IMR-90 (cell line): ENCODE data around the gene TSPAN19. TPM values are rescaled to one million over a fixed set of nuclear protein-coding genes. Genes with fewer than 3 reads are reported as not detected.

Source experiments
- ATAC-seq: fragments of 200-7000 bp; cut with Tn5 transposase; 2 replicates; pipeline ENCODE4 v1.9.1; 2020; ENCODE audit warnings: low read depth, mild to moderate bottlenecking, moderate library complexity
- BruUV-seq: library from RNA; stranded (reverse); fragments of 400-500 nt; replicated peaks from 2 replicates; lab custom pipeline; 2021; lab: Mats Ljungman, UMichigan
- CTCF ChIA-PET: fragments of 300-600 bp; formaldehyde crosslinking; extraction: SDS; loops from one replicate; lab custom pipeline; 2021; ENCODE audit warnings: antibody characterized with exemption; lab: Yijun Ruan, JAX
- POLR2A ChIA-PET: fragments of 300-600 bp; sonication (Branson Sonifier 250); formaldehyde crosslinking; loops from one replicate; lab custom pipeline; 2022; ENCODE audit warnings: antibody characterized with exemption; ENCODE audit not compliant: unreplicated experiment; lab: Charles Lee
- DNase-seq: peaks from one replicate; pipeline ENCODE4 v3.0.0; 2013
- H2AFZ ChIP-seq: replicated peaks from 2 replicates; pipeline ENCODE3; 2013; ENCODE audit warnings: low read length, mild to moderate bottlenecking; ENCODE audit not compliant: poor library complexity
- H2AK5ac ChIP-seq: 2 replicates; pipeline ENCODE4 v1.6.1; 2013; ENCODE audit warnings: low read depth, low read length, inconsistent platforms
- H2AK9ac ChIP-seq: replicated peaks from 2 replicates; pipeline ENCODE3; 2013; ENCODE audit warnings: mild to moderate bottlenecking, low read depth, low read length, moderate library complexity; ENCODE audit not compliant: poor library complexity
- H2BK120ac ChIP-seq: 2 replicates; pipeline ENCODE4 v1.6.1; 2013; ENCODE audit warnings: low read depth, low read length, inconsistent platforms
- H2BK15ac ChIP-seq: 3 replicates; pipeline ENCODE4 v1.6.1; 2013; ENCODE audit warnings: low read depth, low read length, inconsistent platforms
- H2BK20ac ChIP-seq: 2 replicates; pipeline ENCODE4 v1.6.1; 2013; ENCODE audit warnings: low read depth, mild to moderate bottlenecking, inconsistent platforms, low read length, moderate library complexity
- H2BK5ac ChIP-seq: 2 replicates; pipeline ENCODE4 v1.6.1; 2013; ENCODE audit warnings: mild to moderate bottlenecking, low read depth, low read length, inconsistent platforms; ENCODE audit not compliant: poor library complexity, severe bottlenecking
- H3K14ac ChIP-seq: replicated peaks from 2 replicates; pipeline ENCODE4 v1.6.1; 2013; ENCODE audit warnings: low read depth, low read length, inconsistent platforms
- H3K18ac ChIP-seq: 2 replicates; pipeline ENCODE4 v1.6.1; 2013; ENCODE audit warnings: low read depth, low read length, control low read depth
- H3K23ac ChIP-seq: 2 replicates; pipeline ENCODE4 v1.6.1; 2013; ENCODE audit warnings: low read depth, low read length, inconsistent platforms
- H3K27ac ChIP-seq: 2 replicates; pipeline ENCODE4 v1.5.1; 2013; ENCODE audit warnings: mild to moderate bottlenecking, control low read depth, low read length; ENCODE audit not compliant: insufficient read depth
- H3K27me3 ChIP-seq: 2 replicates; pipeline ENCODE4 v1.6.1; 2013; ENCODE audit warnings: low read length; ENCODE audit not compliant: control insufficient read depth, insufficient read depth
- H3K36me3 ChIP-seq: 2 replicates; pipeline ENCODE4 v1.6.1; 2013; ENCODE audit warnings: low read length, mixed read lengths; ENCODE audit not compliant: control insufficient read depth, insufficient read depth
- H3K4ac ChIP-seq: 2 replicates; pipeline ENCODE4 v1.6.1; 2013; ENCODE audit warnings: low read depth, low read length, inconsistent platforms
- H3K4me1 ChIP-seq: 2 replicates; pipeline ENCODE4 v1.6.1; 2013; ENCODE audit warnings: low read length, mixed read lengths; ENCODE audit not compliant: control insufficient read depth, insufficient read depth
- H3K4me2 ChIP-seq: 2 replicates; pipeline ENCODE4 v1.6.1; 2013; ENCODE audit warnings: low read depth, mild to moderate bottlenecking, control low read depth, low read length, moderate library complexity
- H3K4me3 ChIP-seq: 2 replicates; pipeline ENCODE4 v1.5.1; 2013; ENCODE audit warnings: low read depth, mild to moderate bottlenecking, control low read depth, low read length, moderate library complexity; ENCODE audit not compliant: insufficient read depth
- H3K56ac ChIP-seq: 2 replicates; pipeline ENCODE4 v1.6.1; 2013; ENCODE audit warnings: low read length, inconsistent platforms; ENCODE audit not compliant: insufficient read depth; ENCODE audit errors: extremely low read depth
- H3K79me1 ChIP-seq, 2 experiments: 2 replicates each; pipeline ENCODE4 v1.6.1; 2013; ENCODE audit warnings: low read length in 2 of 2, inconsistent platforms in 1 of 2, low read depth in 1 of 2
- H3K9ac ChIP-seq: 2 replicates; pipeline ENCODE4 v1.6.1; 2013; ENCODE audit warnings: low read depth, low read length, control low read depth
- H3K9me1 ChIP-seq: 2 replicates; pipeline ENCODE4 v1.6.1; 2013; ENCODE audit warnings: low read length, inconsistent platforms; ENCODE audit not compliant: insufficient read depth
- H3K9me3 ChIP-seq: 2 replicates; pipeline ENCODE4 v1.6.1; 2013; ENCODE audit warnings: low read length; ENCODE audit not compliant: control insufficient read depth, insufficient read depth
- H4K20me1 ChIP-seq: 2 replicates; pipeline ENCODE4 v1.6.1; 2013; ENCODE audit warnings: low read length, inconsistent platforms; ENCODE audit not compliant: insufficient read depth
- H4K5ac ChIP-seq: 2 replicates; pipeline ENCODE4 v1.6.1; 2013; ENCODE audit warnings: mild to moderate bottlenecking, low read depth, low read length, control low read depth
- H4K8ac ChIP-seq, 2 experiments: 2 replicates each; pipeline ENCODE4 v1.6.1; 2013; ENCODE audit warnings: low read depth in 2 of 2, low read length in 2 of 2, control low read depth in 1 of 2, inconsistent platforms in 1 of 2
- H4K91ac ChIP-seq: 2 replicates; pipeline ENCODE4 v1.6.1; 2013; ENCODE audit warnings: low read depth, low read length, inconsistent platforms; ENCODE audit not compliant: insufficient read depth
- BHLHE40 ChIP-seq: fragments of 150-350 bp; IDR thresholded peaks from 2 replicates; pipeline ENCODE4 v1.6.1; 2016; ENCODE audit warnings: mild to moderate bottlenecking, low read depth, low read length
- CEBPB ChIP-seq: IDR thresholded peaks from 2 replicates; pipeline ENCODE4 v1.6.1; 2012; ENCODE audit warnings: low read depth, low read length, improper control_type of control experiment
- CHD1 ChIP-seq: IDR thresholded peaks from 2 replicates; pipeline ENCODE4 v1.6.1; 2012; ENCODE audit warnings: low read depth, low read length, improper control_type of control experiment
- FOS ChIP-seq: fragments of 150-350 bp; IDR thresholded peaks from 2 replicates; pipeline ENCODE4 v1.6.1; 2016; ENCODE audit warnings: low read depth, low read length
- MAFK ChIP-seq: IDR thresholded peaks from 2 replicates; pipeline ENCODE4 v1.6.1; 2012; ENCODE audit warnings: low read depth, low read length, improper control_type of control experiment
- MAZ ChIP-seq: IDR thresholded peaks from 2 replicates; pipeline ENCODE4 v1.6.1; 2012; ENCODE audit warnings: low read depth, mild to moderate bottlenecking, low read length, improper control_type of control experiment, moderate library complexity, borderline replicate concordance
- MXI1 ChIP-seq: IDR thresholded peaks from 2 replicates; pipeline ENCODE4 v1.6.1; 2012; ENCODE audit warnings: low read depth, mild to moderate bottlenecking, low read length, moderate library complexity, borderline replicate concordance
- NFE2L2 ChIP-seq: fragments of 150-350 bp; IDR thresholded peaks from 2 replicates; pipeline ENCODE4 v1.6.1; 2016; ENCODE audit warnings: low read depth, mild to moderate bottlenecking, low read length
- POLR2A ChIP-seq: IDR thresholded peaks from 2 replicates; pipeline ENCODE4 v1.6.1; 2012; ENCODE audit warnings: mild to moderate bottlenecking, low read depth, low read length
- RAD21 ChIP-seq: IDR thresholded peaks from 2 replicates; pipeline ENCODE4 v1.6.1; 2012; ENCODE audit warnings: low read length, improper control_type of control experiment
- RCOR1 ChIP-seq: IDR thresholded peaks from 2 replicates; pipeline ENCODE4 v1.6.1; 2012; ENCODE audit warnings: mild to moderate bottlenecking, low read length, improper control_type of control experiment; ENCODE audit not compliant: insufficient replicate concordance
- RFX5 ChIP-seq: IDR thresholded peaks from 2 replicates; pipeline ENCODE4 v1.8.0; 2012; ENCODE audit warnings: low read depth, mild to moderate bottlenecking, low read length, moderate library complexity
- SMC3 ChIP-seq: fragments of 150-350 bp; IDR thresholded peaks from 2 replicates; pipeline ENCODE4 v1.6.1; 2016; ENCODE audit warnings: low read depth, mild to moderate bottlenecking, antibody characterized with exemption, low read length, moderate library complexity
- dilution Hi-C: fragments of 300-500 bp; cut with HindIII; formaldehyde crosslinking; loops from one replicate; pipeline ENCODE4 v1.14.3; 2018; ENCODE audit warnings: low sequenced_read_pairs; ENCODE audit not compliant: unreplicated experiment
- in situ Hi-C: fragments of 300-500 bp; cut with MboI; formaldehyde crosslinking; loops from 3 replicates; pipeline ENCODE4 v1.14.3; 2019; ENCODE audit warnings: low sequenced_read_pairs, inconsistent platforms, mixed read lengths
- intact Hi-C: fragments of 100-400 bp; cut with micrococcal nuclease; formaldehyde crosslinking; loops from 2 replicates; pipeline ENCODE4 v1.10.0; 2022
- polyA plus RNA-seq, 3 experiments: library from polyadenylated mRNA; depleted of rRNA; stranded (reverse); fragments of >200 nt; gene quantifications; 2 replicates each; pipeline ENCODE4 v1.2.3, GENCODE V29; 2012; ENCODE audit warnings: low replicate concordance in 1 of 3
- total RNA-seq: library from RNA; depleted of rRNA; stranded (reverse); fragments of >200 nt; gene quantifications from 2 replicates; pipeline ENCODE4 v1.2.3, GENCODE V29; 2012
- TF ChIP-seq, protein P1 (sequence below): fragments of 150-350 bp; IDR thresholded peaks from 2 replicates; pipeline ENCODE4 v1.6.1; 2017; ENCODE audit warnings: mild to moderate bottlenecking, antibody characterized with exemption, low read length, low read depth
- TF ChIP-seq, protein P2 (sequence below): conservative IDR thresholded peaks from 2 replicates; pipeline ENCODE4 v1.5.1; 2012; ENCODE audit warnings: mild to moderate bottlenecking, low read depth, low read length, improper control_type of control experiment
- TF ChIP-seq, protein P3 (sequence below): fragments of 150-350 bp; IDR thresholded peaks from 2 replicates; pipeline ENCODE4 v1.6.1; 2016; ENCODE audit warnings: low read depth, mild to moderate bottlenecking, low read length, moderate library complexity, borderline replicate concordance

The TSPAN19 gene
- total and polyA plus RNA-seq, 2 of the 4 experiments (the other 2 are of a cell fraction): not detected

DNA sequence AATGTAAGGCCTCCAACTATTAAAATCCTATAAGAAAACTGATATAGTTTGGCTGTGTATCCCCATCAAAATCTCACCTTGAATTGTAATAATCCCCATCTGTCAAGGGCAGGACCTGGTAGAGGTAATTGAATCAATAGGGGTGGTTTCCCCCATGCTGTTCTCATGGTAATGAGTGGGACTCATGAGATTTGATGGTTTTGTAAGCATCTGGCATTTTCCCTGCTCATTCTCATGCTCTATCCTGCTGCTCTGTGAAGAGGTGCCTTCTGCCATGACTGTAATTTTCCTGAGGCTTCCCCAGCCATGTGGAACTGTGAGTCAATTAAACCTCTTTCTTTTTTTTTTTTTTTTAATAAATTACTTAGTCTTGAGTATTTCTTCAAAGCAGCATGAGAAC lies 31.9 kb downstream of the TSPAN19 start:
- POLR2A ChIA-PET: no interaction called here
- H3K4me3 ChIP-seq: no peak overlapping the region
- no peak overlapping the region for H3K56ac ChIP-seq
- no peak overlapping the region for H3K4ac ChIP-seq
- in situ Hi-C loops: no loop called here
- H3K36me3 ChIP-seq: no peaks in the 10 kb centered on the region
- H3K27ac ChIP-seq: no peak overlapping the region
- H2BK15ac ChIP-seq: no peak overlapping the region
- H3K4me2 ChIP-seq: no peak overlapping the region
- no peak overlapping the region for H2BK120ac ChIP-seq
- no peak overlapping the region for H2AK5ac ChIP-seq
- no peak overlapping the region for H3K18ac ChIP-seq
- H2AK9ac ChIP-seq: no peak overlapping the region
- no peak overlapping the region for H4K91ac ChIP-seq
- CTCF ChIA-PET: no interaction called here
- H2AFZ ChIP-seq: no peak overlapping the region
- BruUV-seq: no TSS peak
- TF ChIP-seq MAZ (no peak), CEBPB (no peak), MXI1 (no peak), CHD1 (no peak), NFE2L2 (no peak), RFX5 (no peak), FOS (no peak), BHLHE40 (no peak), RCOR1 (no peak), POLR2A (no peak), MAFK (no peak), RAD21 (no peak), SMC3 (no peak)
- TF ChIP-seq, protein P1, sequence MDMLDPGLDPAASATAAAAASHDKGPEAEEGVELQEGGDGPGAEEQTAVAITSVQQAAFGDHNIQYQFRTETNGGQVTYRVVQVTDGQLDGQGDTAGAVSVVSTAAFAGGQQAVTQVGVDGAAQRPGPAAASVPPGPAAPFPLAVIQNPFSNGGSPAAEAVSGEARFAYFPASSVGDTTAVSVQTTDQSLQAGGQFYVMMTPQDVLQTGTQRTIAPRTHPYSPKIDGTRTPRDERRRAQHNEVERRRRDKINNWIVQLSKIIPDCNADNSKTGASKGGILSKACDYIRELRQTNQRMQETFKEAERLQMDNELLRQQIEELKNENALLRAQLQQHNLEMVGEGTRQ: no peak
- TF ChIP-seq, protein P2, sequence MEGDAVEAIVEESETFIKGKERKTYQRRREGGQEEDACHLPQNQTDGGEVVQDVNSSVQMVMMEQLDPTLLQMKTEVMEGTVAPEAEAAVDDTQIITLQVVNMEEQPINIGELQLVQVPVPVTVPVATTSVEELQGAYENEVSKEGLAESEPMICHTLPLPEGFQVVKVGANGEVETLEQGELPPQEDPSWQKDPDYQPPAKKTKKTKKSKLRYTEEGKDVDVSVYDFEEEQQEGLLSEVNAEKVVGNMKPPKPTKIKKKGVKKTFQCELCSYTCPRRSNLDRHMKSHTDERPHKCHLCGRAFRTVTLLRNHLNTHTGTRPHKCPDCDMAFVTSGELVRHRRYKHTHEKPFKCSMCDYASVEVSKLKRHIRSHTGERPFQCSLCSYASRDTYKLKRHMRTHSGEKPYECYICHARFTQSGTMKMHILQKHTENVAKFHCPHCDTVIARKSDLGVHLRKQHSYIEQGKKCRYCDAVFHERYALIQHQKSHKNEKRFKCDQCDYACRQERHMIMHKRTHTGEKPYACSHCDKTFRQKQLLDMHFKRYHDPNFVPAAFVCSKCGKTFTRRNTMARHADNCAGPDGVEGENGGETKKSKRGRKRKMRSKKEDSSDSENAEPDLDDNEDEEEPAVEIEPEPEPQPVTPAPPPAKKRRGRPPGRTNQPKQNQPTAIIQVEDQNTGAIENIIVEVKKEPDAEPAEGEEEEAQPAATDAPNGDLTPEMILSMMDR: no peak
- TF ChIP-seq, protein P3, sequence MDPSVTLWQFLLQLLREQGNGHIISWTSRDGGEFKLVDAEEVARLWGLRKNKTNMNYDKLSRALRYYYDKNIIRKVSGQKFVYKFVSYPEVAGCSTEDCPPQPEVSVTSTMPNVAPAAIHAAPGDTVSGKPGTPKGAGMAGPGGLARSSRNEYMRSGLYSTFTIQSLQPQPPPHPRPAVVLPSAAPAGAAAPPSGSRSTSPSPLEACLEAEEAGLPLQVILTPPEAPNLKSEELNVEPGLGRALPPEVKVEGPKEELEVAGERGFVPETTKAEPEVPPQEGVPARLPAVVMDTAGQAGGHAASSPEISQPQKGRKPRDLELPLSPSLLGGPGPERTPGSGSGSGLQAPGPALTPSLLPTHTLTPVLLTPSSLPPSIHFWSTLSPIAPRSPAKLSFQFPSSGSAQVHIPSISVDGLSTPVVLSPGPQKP: no peak
- no peak overlapping the region for H3K9ac ChIP-seq
- dilution Hi-C loops: no loop called here
- DNase-seq (no peak), ATAC-seq (no peak)
- H2BK5ac ChIP-seq: no peak overlapping the region
- no peaks in the 10 kb centered on the region for H3K27me3 ChIP-seq
- no peak overlapping the region for H4K8ac ChIP-seq
- peaks cover 2% of the 10 kb centered on the region; the same call in 1 of the 2 replicates for H3K4me1 ChIP-seq
- H4K5ac ChIP-seq: no peak overlapping the region
- H3K23ac ChIP-seq: no peak overlapping the region
- H3K14ac ChIP-seq: no peak overlapping the region
- H2BK20ac ChIP-seq: no peak overlapping the region
- intact Hi-C loops: no loop called here
- no peaks in the 10 kb centered on the region for H4K20me1 ChIP-seq
- H3K9me1 ChIP-seq: no peaks in the 10 kb centered on the region
- H3K9me3 ChIP-seq: no peaks in the 10 kb centered on the region
- no peaks in the 10 kb centered on the region for H3K79me1 ChIP-seq
